Endodermal cell (in vitro differentiated cells): Measurements from ENCODE around the gene PITPNM3. TPM values are rescaled to one million over a fixed set of nuclear protein-coding genes. Genes with fewer than 3 reads are reported as not detected.

Experiments used
- DNase-seq: peaks from one replicate; pipeline ENCODE4 v3.0.0-alpha.2; 2017
- H3K27ac ChIP-seq: 2 replicates; pipeline ENCODE4 v1.5.1; 2013; ENCODE audit warnings: mild to moderate bottlenecking, low read depth, low read length, moderate library complexity
- H3K27me3 ChIP-seq: 2 replicates; pipeline ENCODE4 v1.6.1; 2013; ENCODE audit warnings: mild to moderate bottlenecking, low read length, moderate library complexity; ENCODE audit not compliant: insufficient read depth, control insufficient read depth, poor library complexity, severe bottlenecking
- H3K36me3 ChIP-seq: 2 replicates; pipeline ENCODE4 v1.7.0; 2013; ENCODE audit warnings: mild to moderate bottlenecking, low read length, moderate library complexity; ENCODE audit not compliant: control insufficient read depth, insufficient read depth
- H3K4me1 ChIP-seq: one replicate; pipeline ENCODE4 v1.7.0; 2013; ENCODE audit warnings: low read length; ENCODE audit not compliant: control insufficient read depth, insufficient read depth
- H3K4me3 ChIP-seq: 2 replicates; pipeline ENCODE4 v1.5.1; 2013; ENCODE audit warnings: mild to moderate bottlenecking, low read length, moderate library complexity
- H3K9ac ChIP-seq: 2 replicates; pipeline ENCODE4 v1.6.1; 2013; ENCODE audit warnings: mild to moderate bottlenecking, low read length, moderate library complexity; ENCODE audit not compliant: poor library complexity, severe bottlenecking; ENCODE audit errors: extremely low read depth
- H3K9me3 ChIP-seq: 2 replicates; pipeline ENCODE4 v1.6.1; 2013; ENCODE audit warnings: mild to moderate bottlenecking, low read length, moderate library complexity; ENCODE audit not compliant: control insufficient read depth
- H3K27ac Mint-ChIP-seq: 2 replicates; pipeline ENCODE4 v1.8.0; 2020; ENCODE audit warnings: mixed read lengths
- H3K27me3 Mint-ChIP-seq: 2 replicates; pipeline ENCODE4 v1.8.0; 2021; ENCODE audit warnings: mild to moderate bottlenecking, mixed read lengths; ENCODE audit not compliant: insufficient read depth
- H3K36me3 Mint-ChIP-seq: 2 replicates; pipeline ENCODE4 v1.8.0; 2020; ENCODE audit warnings: low read depth, mixed read lengths
- H3K4me1 Mint-ChIP-seq: 2 replicates; pipeline ENCODE4 v1.8.0; 2020; ENCODE audit warnings: mixed read lengths
- H3K4me3 Mint-ChIP-seq: 2 replicates; pipeline ENCODE4 v1.8.0; 2020; ENCODE audit warnings: mild to moderate bottlenecking, moderate library complexity, mixed read lengths
- H3K9me3 Mint-ChIP-seq: 2 replicates; pipeline ENCODE4 v1.8.0; 2020; ENCODE audit warnings: mild to moderate bottlenecking, mixed read lengths
- CTCF ChIP-seq: fragments of 200-600 bp; sonication (generic); conservative IDR thresholded peaks from 2 replicates; pipeline ENCODE4 v1.5.0; 2021; ENCODE audit warnings: antibody characterized with exemption, mild to moderate bottlenecking
- WGBS, 2 experiments: methylation state at CpG; one replicate each; pipeline versions ENCODE4 v1.1.5 to v1.1.7; 2013; ENCODE audit warnings: missing lambda C conversion rate in 2 of 2, mixed read lengths in 1 of 2; ENCODE audit not compliant: insufficient coverage in 1 of 2, insufficient read length in 1 of 2; 5-methylcytosine and 5-hydroxymethylcytosine counted together
- total RNA-seq, 2 donors: library from RNA; stranded (reverse); fragmentation: NEBNext Ultra II Directional in 1 of 2; extraction: Animal tissue kit (Norgen Biotek cat#: 25700) in 1 of 2; gene quantifications; 2 replicates in 1 of 2; 3 replicates in 1 of 2; pipeline ENCODE4 v1.2.1, GENCODE V29; 2021

PITPNM3 gene
- total RNA-seq, 2 donors from 2014 or later = 1.8 to 2.7 TPM

GRCh38 chr17:6476076-6476809, 80.1 kb downstream of the PITPNM3 start:
- TF ChIP-seq CTCF = no peak
- H3K36me3 Mint-ChIP-seq = no peaks in the 10 kb centered on the region
- H3K4me1 Mint-ChIP-seq = peaks cover 30% of the 10 kb centered on the region
- no peak for DNase-seq
- no peak overlapping the region for H3K27ac Mint-ChIP-seq
- H3K36me3 ChIP-seq = no peaks in the 10 kb centered on the region
- no peak overlapping the region for H3K27ac ChIP-seq
- H3K27me3 Mint-ChIP-seq = no peaks in the 10 kb centered on the region
- peaks cover 9% of the 10 kb centered on the region for H3K4me1 ChIP-seq
- no peak overlapping the region for H3K4me3 ChIP-seq
- H3K9ac ChIP-seq = no peak overlapping the region
- 79 to 82% methylated on average over 7 of the region's 8 CpGs for WGBS, 2 experiments
- no peaks in the 10 kb centered on the region for H3K27me3 ChIP-seq
- no peak overlapping the region for H3K4me3 Mint-ChIP-seq
- H3K9me3 Mint-ChIP-seq = no peaks in the 10 kb centered on the region
- no peaks in the 10 kb centered on the region for H3K9me3 ChIP-seq

- H3K4me1 ChIP-seq = peaks cover 9% of the 10 kb centered on the region
- WGBS, 2 experiments = 87% methylated on average over 3 to 4 of the region's 4 CpGs
- H3K9ac ChIP-seq = no peak overlapping the region
- H3K4me1 Mint-ChIP-seq = peaks cover 30% of the 10 kb centered on the region
- no peaks in the 10 kb centered on the region for H3K9me3 Mint-ChIP-seq
- no peak overlapping the region for H3K4me3 Mint-ChIP-seq
- no peak for TF ChIP-seq CTCF
- H3K4me3 ChIP-seq = no peak overlapping the region
- H3K36me3 ChIP-seq = no peaks in the 10 kb centered on the region
- no peak overlapping the region for H3K27ac ChIP-seq
- no peak overlapping the region for H3K27ac Mint-ChIP-seq
- no peaks in the 10 kb centered on the region for H3K27me3 Mint-ChIP-seq
- H3K27me3 ChIP-seq = no peaks in the 10 kb centered on the region
- no peaks in the 10 kb centered on the region for H3K9me3 ChIP-seq
- no peaks in the 10 kb centered on the region for H3K36me3 Mint-ChIP-seq
- DNase-seq = no peak
Observed at GRCh38 chr17:6475411-6475810, 80.9 kb downstream of the PITPNM3 start.

GRCh38 chr17:6474906-6475305, 81.4 kb downstream of the PITPNM3 start:
- no peak for DNase-seq
- Histone ChIP-seq H3K36me3 (no peaks in the 10 kb centered on the region), H3K4me3 (no peak overlapping the region), H3K9me3 (no peaks in the 10 kb centered on the region), H3K27ac (no peak overlapping the region), H3K9ac (no peak overlapping the region), H3K27me3 (no peaks in the 10 kb centered on the region), H3K4me1 (peaks cover 6% of the 10 kb centered on the region)
- H3K4me3 Mint-ChIP-seq = no peak overlapping the region
- TF ChIP-seq CTCF = no peak
- no peaks in the 10 kb centered on the region for H3K9me3 Mint-ChIP-seq
- H3K36me3 Mint-ChIP-seq = no peaks in the 10 kb centered on the region
- no peak overlapping the region for H3K27ac Mint-ChIP-seq
- no peaks in the 10 kb centered on the region for H3K27me3 Mint-ChIP-seq
- WGBS, 2 experiments = 85 to 90% methylated on average over 4 to 7 of the region's 7 CpGs
- H3K4me1 Mint-ChIP-seq = peaks cover 25% of the 10 kb centered on the region
